Prostate gland (tissue), 2 donors: ENCODE results near the gene WNT5A.

ENCODE experiments used
- CTCF ChIP-seq, 4 experiments: fragments of 200-600 bp in 2 of 4; fragments of 450-650 bp in 2 of 4; sonication (generic) in 2 of 4; IDR thresholded peaks; 1 replicate in 3 of 4; 2 replicates in 1 of 4; pipeline ENCODE4 v1.5.1; 2016 to 2019; ENCODE audit warnings: antibody characterized with exemption in 4 of 4, mild to moderate bottlenecking in 2 of 4, moderate library complexity in 2 of 4
- POLR2A ChIP-seq: fragments of 450-650 bp; IDR thresholded peaks from one replicate; pipeline ENCODE4 v1.6.1; 2016; ENCODE audit warnings: antibody characterized with exemption, mild to moderate bottlenecking

GRCh38 chr3:55492976-55493375, 5.9 kb upstream of the WNT5A start:
- no peak for TF ChIP-seq CTCF (IDR thresholded peaks at IDR 0.05)
- no peak for TF ChIP-seq POLR2A
